PFSK-1 (cell line): Measurements from ENCODE around the gene NCAN.

ENCODE experiments used
- FOXP2 ChIP-seq: optimal IDR thresholded peaks from 2 replicates; pipeline ENCODE3; 2011; ENCODE audit warnings: borderline replicate concordance, control low read depth, inconsistent platforms; ENCODE audit not compliant: insufficient read depth; ENCODE audit errors: extremely low read length, extremely low read depth
- POLR2AphosphoS5 ChIP-seq: IDR thresholded peaks from 2 replicates; pipeline ENCODE4 v1.6.1; 2012; ENCODE audit warnings: low read depth, mild to moderate bottlenecking, control low read depth, low read length, moderate library complexity
- SIN3A ChIP-seq: IDR thresholded peaks from 2 replicates; pipeline ENCODE4 v1.6.1; 2012; ENCODE audit warnings: mild to moderate bottlenecking, low read length, moderate library complexity, borderline replicate concordance; ENCODE audit not compliant: insufficient read depth
- TAF1 ChIP-seq: IDR thresholded peaks from 2 replicates; pipeline ENCODE4 v1.6.1; 2012; ENCODE audit warnings: low read length, control low read depth, borderline replicate concordance; ENCODE audit not compliant: insufficient read depth
- TF ChIP-seq, protein P1 (sequence below), 2 experiments: IDR thresholded peaks; 2 replicates each; pipeline versions ENCODE4 v1.6.1 to v1.8.0; 2011 to 2012; ENCODE audit warnings: low read depth in 2 of 2, low read length in 2 of 2, control low read depth in 1 of 2, inconsistent platforms in 1 of 2, mild to moderate bottlenecking in 1 of 2, moderate library complexity in 1 of 2; ENCODE audit not compliant: insufficient read depth in 1 of 2

Gene NCAN

DNA sequence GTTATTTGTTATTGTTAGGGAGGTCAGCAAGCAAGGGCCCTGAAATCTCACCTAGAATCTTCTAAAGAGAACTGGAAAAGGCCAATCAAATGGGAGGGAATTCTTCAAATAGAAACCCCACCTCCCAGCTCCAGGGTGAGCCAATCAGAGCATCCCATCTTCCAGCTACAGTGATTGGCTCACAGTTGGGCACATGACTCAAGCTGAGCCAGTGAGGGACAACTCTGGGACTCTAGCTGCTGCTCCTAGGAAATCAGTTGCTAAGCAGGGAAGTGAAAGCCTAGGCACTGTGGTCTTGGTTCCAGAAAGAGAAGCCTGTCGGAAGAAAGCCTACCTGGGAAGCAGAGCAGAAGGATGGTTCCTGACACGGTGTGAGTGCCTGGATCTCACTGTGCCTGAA lies 48.0 kb downstream of the NCAN start:
- no peak for TF ChIP-seq TAF1
- TF ChIP-seq SIN3A, result no peak
- TF ChIP-seq, protein P1, sequence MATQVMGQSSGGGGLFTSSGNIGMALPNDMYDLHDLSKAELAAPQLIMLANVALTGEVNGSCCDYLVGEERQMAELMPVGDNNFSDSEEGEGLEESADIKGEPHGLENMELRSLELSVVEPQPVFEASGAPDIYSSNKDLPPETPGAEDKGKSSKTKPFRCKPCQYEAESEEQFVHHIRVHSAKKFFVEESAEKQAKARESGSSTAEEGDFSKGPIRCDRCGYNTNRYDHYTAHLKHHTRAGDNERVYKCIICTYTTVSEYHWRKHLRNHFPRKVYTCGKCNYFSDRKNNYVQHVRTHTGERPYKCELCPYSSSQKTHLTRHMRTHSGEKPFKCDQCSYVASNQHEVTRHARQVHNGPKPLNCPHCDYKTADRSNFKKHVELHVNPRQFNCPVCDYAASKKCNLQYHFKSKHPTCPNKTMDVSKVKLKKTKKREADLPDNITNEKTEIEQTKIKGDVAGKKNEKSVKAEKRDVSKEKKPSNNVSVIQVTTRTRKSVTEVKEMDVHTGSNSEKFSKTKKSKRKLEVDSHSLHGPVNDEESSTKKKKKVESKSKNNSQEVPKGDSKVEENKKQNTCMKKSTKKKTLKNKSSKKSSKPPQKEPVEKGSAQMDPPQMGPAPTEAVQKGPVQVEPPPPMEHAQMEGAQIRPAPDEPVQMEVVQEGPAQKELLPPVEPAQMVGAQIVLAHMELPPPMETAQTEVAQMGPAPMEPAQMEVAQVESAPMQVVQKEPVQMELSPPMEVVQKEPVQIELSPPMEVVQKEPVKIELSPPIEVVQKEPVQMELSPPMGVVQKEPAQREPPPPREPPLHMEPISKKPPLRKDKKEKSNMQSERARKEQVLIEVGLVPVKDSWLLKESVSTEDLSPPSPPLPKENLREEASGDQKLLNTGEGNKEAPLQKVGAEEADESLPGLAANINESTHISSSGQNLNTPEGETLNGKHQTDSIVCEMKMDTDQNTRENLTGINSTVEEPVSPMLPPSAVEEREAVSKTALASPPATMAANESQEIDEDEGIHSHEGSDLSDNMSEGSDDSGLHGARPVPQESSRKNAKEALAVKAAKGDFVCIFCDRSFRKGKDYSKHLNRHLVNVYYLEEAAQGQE (IDR thresholded peaks at IDR 0.05; ENCODE audit: insufficient read depth in 1 of 2, low read depth in 2 of 2, low read length in 2 of 2), result no peak
- no peak for TF ChIP-seq POLR2AphosphoS5

- TF ChIP-seq, protein P1 (IDR thresholded peaks at IDR 0.05; ENCODE audit: insufficient read depth in 1 of 2, low read depth in 2 of 2, low read length in 2 of 2), result no peak
- TF ChIP-seq TAF1, result no peak
- no peak for TF ChIP-seq FOXP2
- TF ChIP-seq POLR2AphosphoS5, result no peak
- TF ChIP-seq SIN3A, result no peak
These were observed 48.9 kb downstream of the NCAN start for GRCh38 chr19:19260417-19261214.

DNA sequence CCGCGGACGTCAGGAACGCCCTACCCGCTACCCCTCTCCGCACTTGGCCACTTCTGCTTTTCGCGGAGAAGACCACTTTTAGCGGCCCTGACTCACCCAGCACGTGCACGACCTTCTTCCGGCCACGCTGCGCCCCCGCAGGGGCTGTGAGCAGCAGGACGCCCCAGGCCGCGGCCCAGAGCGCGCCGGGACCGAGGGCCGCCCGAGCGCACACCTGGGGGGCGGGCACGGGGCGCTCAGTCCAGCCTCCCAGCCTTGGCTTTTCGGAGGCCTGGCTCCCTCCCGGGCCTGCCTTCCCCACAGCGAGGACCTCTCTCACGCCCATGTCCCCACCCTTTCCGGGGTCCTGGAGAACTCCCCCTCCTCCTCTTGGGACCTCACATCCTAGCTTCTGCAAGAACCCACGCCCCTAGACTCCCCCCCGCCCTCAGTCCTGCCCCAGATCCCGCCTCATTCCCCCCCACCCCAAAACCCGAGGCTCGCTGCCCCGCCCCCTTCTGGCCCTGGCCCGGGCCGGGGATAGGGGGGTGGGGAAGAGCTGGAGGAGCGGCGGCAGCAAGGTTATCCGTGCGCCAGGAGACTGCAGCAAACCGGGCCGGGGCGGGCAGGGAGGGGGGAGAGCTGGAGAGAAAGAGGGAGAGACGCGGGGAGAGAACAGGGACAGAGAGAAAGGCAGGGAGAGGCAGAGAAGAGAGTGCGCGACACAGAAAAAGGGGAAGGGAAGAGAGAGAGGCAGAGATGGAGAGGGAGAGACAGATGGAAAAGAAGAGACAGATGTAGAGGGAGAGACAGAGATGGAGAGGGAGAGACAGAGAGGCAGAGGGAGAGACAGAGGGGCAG lies 49.8 kb downstream of the NCAN start:
- TF ChIP-seq SIN3A (no peak), POLR2AphosphoS5 (no peak), TAF1 (no peak)
- TF ChIP-seq, protein P1 (IDR thresholded peaks at IDR 0.05; ENCODE audit: insufficient read depth in 1 of 2, low read depth in 2 of 2, low read length in 2 of 2), result no peak

- TF ChIP-seq SIN3A (no peak), POLR2AphosphoS5 (no peak), FOXP2 (no peak), TAF1 (no peak)
- TF ChIP-seq, protein P1 (IDR thresholded peaks at IDR 0.05; ENCODE audit: insufficient read depth in 1 of 2, low read depth in 2 of 2, low read length in 2 of 2), result no peak
These were observed 50.7 kb downstream of the NCAN start for GRCh38 chr19:19262190-19263057.
